ENCODE results near the gene ADARB2.
"Not testable (repeated sequence)": the region's sequence is repeated elsewhere in the genome, so short reads cannot be mapped to it uniquely, and the experiment has no call there.

Gene ADARB2

DNA sequence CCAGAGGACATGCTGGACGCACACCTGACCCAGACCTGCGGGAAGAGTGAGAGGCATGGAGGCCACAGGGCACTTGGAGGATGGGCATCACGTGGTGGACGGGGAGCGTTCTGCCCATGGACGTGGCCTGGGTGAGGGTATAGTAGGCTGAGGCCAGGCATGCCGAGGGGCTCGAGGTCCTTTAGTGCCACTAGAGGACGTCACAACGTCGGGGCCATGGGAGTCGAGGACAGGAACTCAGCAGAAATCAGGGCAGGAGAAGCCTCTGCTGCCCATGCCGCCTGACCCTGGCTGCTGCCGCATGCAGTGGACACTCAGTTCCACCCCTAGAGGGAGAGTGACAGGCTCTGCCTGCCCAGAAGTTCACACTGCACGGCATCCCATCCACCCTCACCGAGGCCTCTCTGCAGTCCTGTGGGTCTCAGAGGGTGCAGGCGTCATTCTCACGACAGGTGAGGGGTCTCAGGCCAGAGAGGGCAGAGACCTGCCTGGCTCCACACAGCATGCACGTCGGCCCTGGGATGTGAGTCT, 198.7 kb downstream of the ADARB2 start:
- DNase-seq, result no peak

DNA sequence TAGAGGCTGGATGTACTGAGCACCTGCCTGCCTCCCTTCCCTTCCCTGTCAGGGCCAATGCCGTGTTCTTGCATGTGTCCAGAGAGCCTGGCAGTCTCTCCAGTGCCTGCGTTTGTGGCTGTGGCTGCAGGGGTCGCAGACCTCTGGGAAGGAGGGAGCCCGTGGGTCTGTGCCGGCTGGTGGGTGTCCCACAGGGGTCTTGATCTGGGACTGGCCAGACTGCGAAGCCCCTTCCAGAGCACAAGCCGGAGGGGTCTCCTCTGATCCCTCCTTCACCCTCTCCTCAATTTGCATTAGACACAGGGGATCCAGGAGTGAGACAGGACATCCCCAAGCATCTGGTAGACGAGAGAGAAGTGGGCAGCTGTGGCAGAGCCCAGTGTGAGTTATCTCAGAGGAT, 199.2 kb downstream of the ADARB2 start:
- DNase-seq, result no peak

DNA sequence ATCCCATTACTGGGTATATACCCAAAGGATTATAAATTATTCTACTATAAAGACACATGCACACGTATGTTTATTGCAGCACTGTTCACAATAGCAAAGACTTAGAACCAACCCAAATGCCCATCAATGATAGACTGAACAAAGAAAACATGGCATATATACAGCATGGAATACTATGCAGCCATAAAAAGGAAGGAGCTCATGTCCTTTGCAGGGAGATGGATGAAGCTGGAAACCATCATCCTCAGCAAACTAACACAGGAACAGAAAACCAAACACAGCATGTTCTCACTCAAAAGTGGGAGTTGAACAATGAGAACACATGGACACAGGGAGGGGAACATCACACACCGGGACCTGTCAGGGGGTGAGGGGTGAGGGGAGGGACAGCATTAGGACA, 199.9 kb downstream of the ADARB2 start:
- DNase-seq, result not testable (repeated sequence)

DNA sequence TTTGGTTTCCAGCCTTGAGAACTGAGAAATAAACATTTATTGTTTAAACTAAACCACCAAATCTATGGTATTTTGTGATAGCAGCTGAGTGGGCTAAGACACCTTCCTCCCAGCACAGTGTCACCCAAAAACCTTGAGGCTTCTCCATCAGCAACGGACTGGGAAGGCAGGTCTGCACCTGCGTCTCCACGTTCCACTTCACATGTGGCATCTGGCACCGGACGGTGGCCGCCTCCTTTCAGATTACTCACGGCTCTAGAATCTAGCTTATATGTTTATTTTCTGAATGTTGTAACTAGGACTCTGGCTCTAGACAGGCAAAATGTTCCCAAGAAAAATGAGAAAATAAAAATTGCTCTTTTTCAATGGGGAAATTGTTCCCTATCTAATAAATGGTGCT, 201.0 kb downstream of the ADARB2 start:
- DNase-seq, result no peak

DNA sequence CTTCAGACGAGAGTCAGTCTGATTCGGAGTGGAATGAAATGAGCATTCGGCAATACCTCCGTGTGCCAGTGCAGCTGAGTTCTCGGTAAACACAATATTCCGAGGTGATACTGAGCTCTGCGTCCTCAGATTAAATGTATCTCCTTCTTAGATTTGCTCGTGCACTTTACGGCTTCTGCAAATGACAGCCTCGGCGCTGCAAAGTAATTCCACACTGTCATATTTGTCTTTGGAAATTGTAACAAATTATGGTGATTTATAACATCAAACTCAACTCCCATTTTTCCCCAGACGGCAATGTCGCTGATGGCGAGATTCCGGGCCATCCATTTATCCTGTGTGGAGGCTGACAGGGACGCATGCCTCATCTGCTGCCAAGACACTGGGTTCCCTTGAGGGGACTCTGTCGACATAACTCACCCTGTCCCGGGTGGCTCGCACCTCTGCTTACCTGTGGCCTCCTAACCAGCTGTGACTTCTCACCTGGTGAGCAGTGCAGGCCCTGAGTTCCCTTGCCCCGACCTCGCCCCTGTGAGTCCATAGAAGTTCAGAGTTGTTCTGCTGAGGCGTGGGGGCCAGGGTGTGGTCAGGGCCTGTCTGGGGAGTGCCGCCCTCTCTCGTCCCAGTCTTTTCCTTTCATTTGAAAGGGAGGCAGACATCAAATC, 201.9 kb downstream of the ADARB2 start:
- no peak for DNase-seq

DNA sequence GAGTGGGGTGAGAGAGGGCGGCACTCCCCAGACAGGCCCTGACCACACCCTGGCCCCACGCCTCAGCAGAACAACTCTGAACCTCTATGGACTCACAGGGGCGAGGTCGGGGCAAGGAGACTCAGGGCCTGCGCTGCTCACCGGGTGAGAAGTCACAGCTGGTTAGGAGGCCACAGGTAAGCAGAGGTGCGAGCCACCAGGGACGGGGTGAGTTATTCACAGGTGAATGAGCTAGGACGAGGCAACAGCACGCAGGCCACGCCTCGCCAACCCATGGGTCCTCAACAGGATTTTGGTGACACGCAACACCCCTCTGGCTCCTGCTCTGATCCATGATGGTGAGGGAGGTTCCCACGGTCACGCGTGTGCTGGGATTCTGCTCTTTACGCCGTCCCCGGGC, 202.5 kb downstream of the ADARB2 start:
- no peak for DNase-seq

DNA sequence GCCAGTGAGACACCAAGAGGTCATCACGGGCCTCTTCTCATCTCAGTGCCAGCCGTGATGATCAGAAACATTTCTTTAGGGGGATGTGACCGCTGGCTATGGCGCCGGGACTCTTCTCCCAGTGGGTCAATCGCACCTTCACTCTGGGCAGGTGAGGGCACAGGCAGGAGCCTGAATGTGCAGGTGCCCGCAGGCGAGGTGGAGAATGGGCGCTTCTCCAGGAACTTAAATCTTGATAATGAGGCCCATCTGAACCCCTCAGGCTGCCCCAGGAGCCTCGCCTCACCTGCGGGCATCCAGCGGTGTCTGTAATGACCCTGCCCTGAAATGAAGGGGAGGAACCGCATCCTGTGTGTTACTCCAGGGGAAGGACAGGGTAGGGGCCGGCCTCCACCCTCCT, 204.7 kb downstream of the ADARB2 start:
- DNase-seq, result no peak

DNA sequence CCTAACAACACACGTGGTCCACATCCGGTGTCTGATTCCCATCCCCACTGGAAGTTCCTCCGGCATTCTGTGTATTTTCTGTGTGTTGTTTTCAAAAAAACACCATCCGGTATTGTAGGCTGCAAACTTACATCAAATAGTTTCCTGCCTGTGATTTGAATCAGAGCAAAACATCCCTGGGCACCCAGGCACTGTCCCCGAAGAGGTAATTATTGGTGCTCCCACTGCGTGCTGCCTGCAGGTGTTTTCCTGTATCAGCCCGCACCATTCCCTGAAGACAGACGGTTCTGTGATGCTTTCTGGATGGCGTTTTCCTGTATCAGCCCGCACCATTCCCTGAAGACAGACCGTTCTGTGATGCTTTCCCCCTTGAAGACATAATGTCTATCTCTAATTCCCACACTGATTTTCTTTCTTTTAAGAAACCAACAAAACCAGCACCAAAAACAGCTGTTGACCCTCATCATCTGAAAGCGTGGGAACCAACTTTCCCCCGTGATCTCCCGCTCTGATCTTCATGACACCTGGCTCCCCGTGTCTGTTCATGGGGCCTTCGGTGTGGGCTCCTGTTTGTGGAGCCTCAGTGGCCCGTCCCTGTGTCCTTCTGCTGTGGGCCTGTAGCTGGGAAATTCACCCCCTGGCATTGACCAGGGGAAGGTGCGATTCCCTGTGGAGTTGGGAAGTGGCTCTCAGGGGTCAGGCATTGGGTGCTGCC, 205.3 kb downstream of the ADARB2 start:
- no peak for DNase-seq

DNA sequence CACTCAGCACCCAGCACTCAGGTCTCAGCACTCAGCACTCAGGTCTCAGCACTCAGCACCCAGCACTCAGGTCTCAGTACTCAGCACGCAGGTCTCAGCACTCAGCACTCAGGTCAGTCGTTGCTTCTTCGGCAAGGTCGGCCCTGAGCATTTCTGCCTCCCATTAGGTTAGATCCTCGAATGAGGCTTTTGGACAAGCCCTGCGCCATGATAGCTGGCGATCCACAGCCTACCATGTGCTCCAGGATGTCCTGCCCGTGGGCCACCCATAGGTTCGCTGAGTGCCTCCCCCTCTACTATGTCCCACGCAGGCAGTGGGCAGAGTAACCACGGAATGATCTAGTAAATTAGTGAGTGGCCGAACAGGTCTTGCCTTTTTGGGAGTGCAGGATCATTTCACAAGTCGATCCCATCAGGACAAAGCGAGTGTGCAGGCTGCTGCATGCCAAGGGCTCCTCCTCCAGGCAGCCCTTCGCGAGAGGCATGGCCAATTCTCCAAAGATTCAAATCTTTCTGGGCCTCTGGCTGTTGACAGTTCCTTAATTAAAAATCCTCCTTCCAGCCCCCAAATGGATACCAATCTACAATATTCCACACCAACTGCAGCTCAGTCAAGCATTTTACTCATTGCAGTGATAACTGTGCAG, 206.3 kb downstream of the ADARB2 start:
- no peak for DNase-seq

DNA sequence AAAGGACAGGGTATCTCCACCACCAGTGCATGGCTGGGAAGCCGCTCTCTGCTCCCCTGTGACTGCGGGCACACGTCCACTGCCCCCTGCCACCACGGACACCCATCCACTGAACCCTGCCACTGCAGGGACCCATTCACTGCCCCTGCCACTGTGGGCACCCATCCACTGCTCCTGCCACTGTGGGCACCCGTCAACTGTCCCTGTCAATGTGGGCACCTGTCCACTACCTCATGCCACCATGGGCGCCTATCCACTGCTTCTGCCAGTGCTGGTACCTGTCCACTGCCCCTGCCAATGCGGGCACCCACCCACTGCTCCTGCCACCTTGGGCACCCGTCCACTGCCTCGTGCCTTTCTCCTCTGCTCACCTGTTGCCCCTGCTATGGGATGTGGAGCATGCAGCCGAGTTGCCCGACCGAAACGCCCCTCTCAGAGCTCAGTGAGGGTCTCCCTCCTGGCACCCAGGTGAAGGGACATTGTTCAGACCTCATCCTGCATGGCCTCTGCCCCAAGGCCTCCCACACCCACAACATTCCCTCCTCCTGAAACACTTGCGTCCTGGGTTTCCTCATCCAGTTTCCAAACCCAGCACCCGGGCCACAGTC, 207.4 kb downstream of the ADARB2 start:
- DNase-seq, result no peak

DNA sequence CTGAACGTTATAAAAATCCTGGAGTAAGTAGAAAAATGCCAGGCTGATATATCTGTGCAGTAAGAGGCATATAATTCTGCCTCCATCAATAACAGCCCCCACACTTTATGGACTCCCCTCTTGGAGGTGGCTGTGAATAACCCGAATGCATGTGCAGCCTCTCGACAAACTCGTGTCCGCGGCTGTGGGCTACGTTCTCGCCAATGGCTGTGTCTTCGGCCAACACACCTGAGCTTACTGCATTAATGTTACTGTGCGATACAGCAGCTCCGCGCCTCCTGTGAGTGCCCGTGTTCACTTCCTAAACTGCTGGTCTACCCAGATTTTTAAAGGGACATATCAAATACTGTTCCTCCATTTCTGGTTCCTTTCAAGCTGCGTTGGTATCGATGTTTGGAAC, 209.4 kb downstream of the ADARB2 start:
- DNase-seq, result no peak

DNA sequence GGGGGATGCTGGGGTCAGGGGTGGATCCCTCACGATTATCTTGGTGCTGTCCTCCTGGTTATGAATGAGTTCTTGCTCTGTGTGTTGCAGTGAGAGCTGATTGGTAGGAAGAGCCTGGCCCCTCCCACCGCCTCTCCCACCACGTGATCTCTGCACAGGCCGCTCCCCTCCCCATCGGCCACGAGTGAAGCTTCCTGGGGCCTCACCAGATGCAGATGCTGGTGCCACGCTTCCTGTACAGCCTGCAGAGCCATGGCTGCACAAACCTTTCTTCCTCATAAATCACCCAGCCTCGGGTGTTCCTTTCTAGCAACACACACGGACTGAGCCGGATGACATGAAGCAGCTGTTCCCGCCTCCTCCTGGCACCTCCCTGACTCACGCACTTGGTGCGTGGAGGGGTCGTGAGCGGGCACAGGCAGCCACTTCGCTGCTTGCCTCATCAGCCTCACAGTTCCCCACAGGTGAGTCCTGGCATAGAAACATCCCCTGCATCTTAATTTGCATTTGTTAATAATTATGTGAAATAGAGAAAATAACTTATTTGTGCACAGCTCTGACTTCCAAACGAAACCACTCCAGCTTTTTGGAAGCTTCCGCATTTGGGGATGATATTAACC, 210.8 kb downstream of the ADARB2 start:
- DNase-seq, result no peak

DNA sequence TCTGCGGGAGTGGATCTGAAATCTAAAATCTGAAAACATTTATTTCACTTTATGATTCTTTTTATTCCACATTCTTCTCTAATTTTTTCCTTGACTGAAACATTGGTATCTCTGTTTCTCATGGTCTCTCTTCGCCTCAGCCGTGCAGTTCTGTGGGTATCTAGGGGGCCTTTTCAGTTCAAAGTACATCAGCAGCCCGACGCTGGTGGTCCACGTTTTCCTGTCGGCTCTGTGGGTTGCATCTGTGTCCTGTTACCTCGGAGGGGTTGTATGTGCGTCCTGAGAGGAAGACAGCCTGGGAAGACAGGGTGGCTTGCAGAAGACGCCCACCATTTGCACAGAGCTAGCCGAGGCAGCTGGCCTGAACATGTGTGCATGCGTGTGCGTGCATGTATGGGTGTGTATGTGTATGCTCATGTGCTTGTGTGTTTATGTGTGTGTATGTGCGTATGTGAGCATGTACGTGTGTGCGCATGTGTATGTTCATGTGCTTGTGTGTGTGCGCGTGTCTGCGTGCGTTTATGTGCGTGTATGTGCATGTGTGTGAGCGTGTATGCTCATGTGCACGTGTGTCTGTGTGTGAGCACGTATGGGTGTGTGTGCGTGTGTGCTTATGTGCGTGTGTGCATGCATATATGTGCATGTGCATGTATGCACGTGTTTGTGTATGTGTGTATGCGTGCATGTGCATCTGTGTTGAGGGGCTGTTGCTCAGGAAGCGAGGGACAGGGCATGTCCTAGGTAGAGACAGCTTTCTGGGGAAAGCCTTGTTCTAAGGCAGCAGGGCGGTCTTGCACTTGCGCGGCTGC, 211.8 kb downstream of the ADARB2 start:
- DNase-seq, result no peak

DNA sequence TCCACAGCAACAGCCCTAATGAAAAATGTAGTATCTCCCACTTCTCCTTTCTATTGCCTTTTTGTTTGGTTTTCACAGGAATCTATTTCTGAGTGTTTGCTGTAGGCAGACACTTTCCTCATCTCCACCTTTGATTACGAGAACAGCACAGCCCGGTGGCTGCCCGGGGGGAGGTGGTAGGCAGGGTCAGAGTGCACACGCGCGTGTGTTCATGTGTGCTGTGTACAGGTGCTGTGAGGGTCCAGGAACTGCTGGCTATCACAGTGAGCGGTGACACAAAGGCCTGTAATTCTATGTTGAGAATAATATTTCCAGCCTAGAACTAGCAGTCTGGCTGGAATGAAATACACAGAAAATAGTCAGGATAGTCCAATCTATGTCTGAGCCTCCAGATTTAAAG, 212.8 kb downstream of the ADARB2 start:
- no peak for DNase-seq

DNA sequence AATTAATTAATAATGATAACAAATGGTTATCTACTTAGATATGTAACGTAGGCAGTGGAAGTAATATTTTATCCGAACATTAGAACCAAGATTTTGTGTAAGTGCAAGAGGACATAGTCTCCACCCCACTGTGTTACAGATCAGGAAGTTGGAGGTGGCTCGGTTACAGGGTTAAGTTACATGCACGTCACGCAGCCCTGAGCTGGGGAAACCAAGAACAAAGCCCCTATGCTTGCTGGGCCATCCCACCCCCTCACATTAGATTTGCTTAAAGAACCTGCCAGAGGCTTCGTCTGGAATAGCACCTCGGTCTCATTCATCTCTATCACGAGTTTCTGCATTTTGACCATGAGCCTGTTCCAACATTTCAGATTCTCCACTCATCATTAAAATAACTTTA, 214.1 kb downstream of the ADARB2 start:
- no peak for DNase-seq

DNA sequence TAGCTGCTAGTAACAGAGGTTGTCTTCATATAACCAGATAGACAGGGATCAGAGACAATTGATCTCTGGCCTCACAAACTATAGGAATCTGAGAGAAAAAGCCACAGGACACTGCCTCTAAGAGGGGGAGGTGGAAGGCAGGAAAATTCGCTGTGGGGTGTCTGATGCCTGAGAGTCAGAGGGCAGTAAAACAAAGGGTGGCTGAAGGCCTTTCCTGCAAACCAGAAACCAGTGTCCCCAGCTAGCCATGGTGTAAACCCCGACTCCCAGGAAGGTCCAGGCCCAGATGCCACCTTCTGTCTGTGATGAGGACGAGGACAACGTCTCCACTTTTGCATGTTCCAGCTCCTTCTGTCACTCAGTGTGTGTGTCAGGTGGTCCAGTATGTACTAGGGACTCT, 215.1 kb downstream of the ADARB2 start:
- no peak for DNase-seq

DNA sequence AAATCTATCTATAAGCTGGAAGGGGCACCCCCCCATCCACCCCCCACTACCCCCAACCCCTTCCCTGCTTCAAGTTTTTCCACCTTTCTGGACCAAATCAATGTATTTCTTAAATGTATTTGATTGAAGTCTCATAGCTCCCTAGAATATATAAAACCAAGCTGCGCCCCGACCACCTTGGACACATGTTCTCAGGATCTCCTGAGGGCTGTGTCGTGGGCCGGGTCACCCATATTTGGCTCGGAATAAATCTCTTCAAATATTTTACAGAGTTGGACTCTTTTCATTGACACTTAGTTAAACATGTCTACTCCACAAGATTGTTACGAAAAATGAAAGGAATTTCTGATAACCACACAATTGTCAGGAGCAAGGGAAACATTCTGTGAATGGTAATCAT, 215.6 kb downstream of the ADARB2 start:
- no peak for DNase-seq

DNA sequence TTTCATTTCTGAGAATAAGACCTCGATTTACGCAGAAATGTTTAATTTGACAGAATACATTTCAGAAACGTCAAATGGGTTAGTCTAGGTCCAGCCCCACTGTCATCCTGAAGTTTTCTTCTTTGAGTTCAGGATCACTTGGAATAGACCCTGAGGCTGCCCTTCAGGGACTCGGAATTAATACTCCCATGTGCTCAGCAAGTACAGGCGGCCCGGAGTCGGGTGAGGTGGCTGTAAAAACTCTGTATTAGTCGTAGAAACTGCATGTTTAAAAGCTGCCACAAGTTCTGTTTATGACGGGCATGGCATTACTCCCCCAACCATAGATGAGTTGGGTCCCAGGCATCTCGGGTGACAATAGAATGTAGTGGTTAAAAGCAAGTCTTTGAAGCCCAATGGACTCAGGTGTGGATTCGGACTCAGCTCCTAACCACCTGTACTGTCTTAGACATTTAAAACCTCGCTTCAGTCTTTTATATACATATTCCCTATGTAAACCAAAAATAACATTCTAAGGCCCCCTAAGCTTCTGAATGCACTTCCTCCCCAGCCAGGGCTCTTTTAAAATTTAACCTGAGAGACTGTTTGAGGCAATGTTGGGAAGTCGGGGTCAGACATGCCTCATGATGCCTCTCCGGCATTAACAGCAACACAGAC, 216.3 kb downstream of the ADARB2 start:
- no peak for DNase-seq

DNA sequence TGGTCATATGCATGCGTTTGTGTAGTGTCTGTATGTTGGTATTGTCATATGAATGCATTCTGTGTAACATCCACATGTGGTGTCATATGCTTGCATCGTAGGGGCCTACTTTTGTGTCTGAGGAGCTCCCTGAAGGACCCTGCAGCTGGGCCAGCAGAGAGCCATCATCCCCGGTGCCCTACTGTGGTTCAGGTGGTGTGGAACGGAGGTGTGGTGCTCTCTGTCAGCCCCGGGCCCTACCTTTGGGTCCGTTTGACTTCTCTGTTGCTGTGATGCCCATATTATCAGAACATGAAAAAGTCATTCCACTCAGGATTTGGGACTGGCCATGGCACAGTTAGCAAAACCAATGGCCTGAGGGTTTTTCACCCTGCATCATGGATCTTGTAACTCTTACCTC, 217.9 kb downstream of the ADARB2 start:
- no peak for DNase-seq

DNA sequence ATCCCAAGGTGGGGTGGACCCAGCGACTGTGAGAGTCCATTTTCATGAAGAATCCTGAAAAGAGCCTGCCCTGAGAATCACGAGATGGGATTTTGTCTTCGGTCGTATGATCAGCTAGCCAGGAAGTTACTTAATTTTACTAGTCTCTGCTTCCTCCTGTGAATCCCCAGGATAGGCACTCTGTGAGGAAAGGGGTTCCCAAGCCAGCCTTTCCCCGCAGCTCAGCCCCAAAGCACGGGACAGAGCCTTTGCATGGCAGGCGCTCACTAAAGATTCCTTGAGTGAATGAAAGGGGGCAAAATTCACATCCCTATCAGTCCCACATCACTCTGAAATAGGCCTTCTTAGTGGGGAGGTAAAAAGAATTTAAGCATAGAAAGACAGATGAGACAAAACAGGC, 219.6 kb downstream of the ADARB2 start:
- no peak for DNase-seq

DNA sequence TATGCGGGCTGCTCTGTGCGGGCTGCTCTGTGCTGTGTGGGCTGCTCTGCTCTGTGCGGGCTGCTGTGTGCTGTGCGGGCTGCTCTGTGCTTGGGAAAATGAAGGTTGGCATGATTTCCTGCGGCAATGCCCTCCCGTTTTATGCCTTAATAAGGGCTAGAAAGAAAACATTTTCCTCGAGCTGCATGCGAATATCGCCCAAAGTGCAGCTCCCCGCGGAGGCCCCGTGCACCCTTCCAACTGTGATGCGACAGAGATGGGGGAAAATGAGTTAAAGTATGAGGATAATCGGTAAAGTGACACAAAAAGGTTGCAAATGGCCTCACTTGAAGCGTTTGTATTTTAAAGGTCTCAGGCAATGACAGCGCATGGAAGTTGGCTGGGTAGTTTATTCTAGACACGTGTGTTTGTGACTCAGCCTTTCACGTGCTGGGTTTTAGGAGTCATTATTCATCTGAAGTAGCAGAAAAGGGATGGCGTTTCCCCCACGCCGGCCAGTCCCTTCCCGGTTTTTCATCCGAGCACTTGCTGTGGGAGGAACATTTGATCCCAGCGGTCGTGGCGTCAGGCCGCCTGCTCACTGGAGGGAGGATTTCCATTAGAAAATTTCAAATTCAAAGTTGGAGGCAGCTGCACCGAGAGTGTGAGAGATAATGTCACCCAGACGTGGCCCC, 220.7 kb downstream of the ADARB2 start:
- DNase-seq, result no peak

Measured in DMS 273 treated with DMSO at 0.1 percent for 48 hours (cell line).